Heart left ventricle (tissue), 13 donors: ENCODE results near the gene TENM3.

ENCODE experiments used
- POLR2A ChIP-seq, 2 donors: fragments of 450-650 bp; IDR thresholded peaks; one replicate each; pipeline ENCODE4 v1.6.1; 2017; ENCODE audit warnings: antibody characterized with exemption in 2 of 2, mild to moderate bottlenecking in 2 of 2, moderate library complexity in 2 of 2
- TF ChIP-seq, protein P1 (sequence below), 12 donors: fragments of 200-600 bp; sonication (generic) in 4 of 12; IDR thresholded peaks; one replicate each; pipeline versions ENCODE4 v1.5.0 to v1.8.0; 2018 to 2022; ENCODE audit warnings: antibody characterized with exemption in 12 of 12, mild to moderate bottlenecking in 5 of 12
- donor health status: ischemic (EF 13 %, LVEDD 7.1; RV severe dilation, severe dysfunction).
- donor health status: DM: no; HTN: yes; CAD: no.
- donor health status: DM: no; HTN: no; CAD: no.
- donor health status: ischemic (EF 25% LVEDD 6.9; RV normal size, moderate dysfunction).
- donor health status: ischemic (EF 25% LVEDD 5.7; RV mildly dilated, moderate dysfunction).
- donor health status: ischemic (EF 35%, LVEDD 5.7; RV mildly dilated, moderate dysfunction).
- donor health status: nonischemic (EF 11% LVEDD 7.7; RV severe dilation, severe dysfunction).
- donor health status: DM: yes; HTN: yes; CAD: no.
- donor health status: PGD.
- donor health status: ischemic (EF 29% LVEDD 5.4; RV normal size, mild dysfunction).
- donor health status: nonischemic (EF 23%, LVEDD 6.1; RV moderate dilation, normal function).

DNA sequence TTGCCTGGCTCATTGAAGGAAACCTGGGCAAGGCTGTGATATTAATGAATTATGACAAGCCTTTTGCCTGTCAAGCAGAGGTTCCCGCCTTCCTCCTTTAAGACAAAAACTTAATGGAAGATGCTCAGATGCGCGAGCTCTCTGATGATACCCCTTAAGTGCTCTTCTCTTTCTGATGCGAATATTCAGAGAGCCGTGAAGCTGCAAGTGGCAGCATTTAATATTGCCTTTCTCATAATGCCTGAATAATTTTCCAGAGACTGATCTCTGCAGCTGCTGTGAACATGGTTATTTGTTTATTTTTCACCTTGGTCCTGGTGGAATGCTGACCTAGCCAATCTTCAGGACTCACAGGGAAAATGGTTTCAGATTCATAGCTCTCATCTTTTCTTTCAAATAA lies 251.8 kb downstream of the TENM3 start:
- TF ChIP-seq, protein P1, sequence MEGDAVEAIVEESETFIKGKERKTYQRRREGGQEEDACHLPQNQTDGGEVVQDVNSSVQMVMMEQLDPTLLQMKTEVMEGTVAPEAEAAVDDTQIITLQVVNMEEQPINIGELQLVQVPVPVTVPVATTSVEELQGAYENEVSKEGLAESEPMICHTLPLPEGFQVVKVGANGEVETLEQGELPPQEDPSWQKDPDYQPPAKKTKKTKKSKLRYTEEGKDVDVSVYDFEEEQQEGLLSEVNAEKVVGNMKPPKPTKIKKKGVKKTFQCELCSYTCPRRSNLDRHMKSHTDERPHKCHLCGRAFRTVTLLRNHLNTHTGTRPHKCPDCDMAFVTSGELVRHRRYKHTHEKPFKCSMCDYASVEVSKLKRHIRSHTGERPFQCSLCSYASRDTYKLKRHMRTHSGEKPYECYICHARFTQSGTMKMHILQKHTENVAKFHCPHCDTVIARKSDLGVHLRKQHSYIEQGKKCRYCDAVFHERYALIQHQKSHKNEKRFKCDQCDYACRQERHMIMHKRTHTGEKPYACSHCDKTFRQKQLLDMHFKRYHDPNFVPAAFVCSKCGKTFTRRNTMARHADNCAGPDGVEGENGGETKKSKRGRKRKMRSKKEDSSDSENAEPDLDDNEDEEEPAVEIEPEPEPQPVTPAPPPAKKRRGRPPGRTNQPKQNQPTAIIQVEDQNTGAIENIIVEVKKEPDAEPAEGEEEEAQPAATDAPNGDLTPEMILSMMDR (IDR thresholded peaks at IDR 0.05): no peak
- TF ChIP-seq POLR2A (IDR thresholded peaks at IDR 0.05): no peak
